ENCODE results near the gene PIN1.

The PIN1 gene

GRCh38 chr19:9885077-9885552, 50.0 kb downstream of the PIN1 start:
- no peak for DNase-seq (ENCODE audit: low read depth in 2 of 2)

- no peak for DNase-seq (ENCODE audit: low read depth in 2 of 2)
These were observed 56.7 kb downstream of the PIN1 start for GRCh38 chr19:9891609-9892373.

Measured in stimulated activated CD4-positive, alpha-beta T cell treated with anti-CD3 and anti-CD28 coated beads, Interleukin-15, amount 100 ng/mL, for 48 hours (primary cell).